DMS 273 (cell line): ENCODE measurements around the gene CEBPZ.
A peak's percentile ranks its signal among the peaks of the same experiment; 100 is the strongest.

Source experiments
- DNase-seq: peaks from one replicate; lab custom pipeline; 2025; ENCODE audit not compliant: unreplicated experiment; lab: John Stamatoyannopoulos, UW

CEBPZ gene

DNA sequence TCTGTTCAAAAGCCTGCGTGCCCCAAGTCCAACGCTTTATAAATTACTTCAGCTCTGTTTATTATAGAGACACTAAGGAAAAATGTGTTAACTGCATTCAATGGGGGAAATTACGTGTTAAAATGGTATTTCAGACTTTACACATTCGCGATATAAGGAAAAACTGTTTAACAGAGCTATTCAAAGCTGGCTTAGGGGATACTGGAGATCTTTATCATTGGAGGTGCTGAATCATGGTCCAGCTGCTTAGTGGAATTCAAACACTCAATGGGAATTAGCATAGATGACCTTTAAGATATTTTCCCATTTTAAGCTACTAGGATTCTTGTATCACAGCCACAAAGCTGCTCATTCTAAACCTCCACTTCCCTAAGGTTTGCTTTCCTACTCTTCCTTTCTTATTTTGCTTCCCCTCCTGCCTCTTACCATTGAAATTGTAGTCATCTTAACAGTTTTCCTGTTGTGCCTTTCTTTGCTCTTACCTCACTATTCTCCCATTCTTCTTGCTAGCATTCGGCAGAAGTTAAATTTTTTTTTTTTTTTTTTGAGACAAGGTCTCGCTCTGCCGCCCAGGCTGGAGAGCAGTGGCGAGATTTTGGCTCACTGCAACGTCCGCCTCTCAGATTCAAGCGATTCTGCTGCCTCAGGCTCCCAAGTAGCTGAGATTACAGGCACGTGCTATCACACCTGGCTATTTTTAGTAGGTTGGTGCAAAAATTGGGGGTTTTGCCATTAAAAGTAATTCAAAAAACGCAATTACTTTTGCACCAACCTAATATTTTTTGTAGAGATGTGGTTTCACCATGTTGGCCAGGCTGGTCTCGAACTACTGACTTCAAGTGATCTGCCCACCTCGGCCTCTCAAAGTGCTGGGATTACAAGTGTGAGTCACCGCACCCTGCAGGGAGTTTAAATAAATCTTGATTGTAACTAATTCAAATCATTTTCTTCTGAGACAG lies 49.4 kb downstream of the CEBPZ start:
- DNase-seq = no peak

DNA sequence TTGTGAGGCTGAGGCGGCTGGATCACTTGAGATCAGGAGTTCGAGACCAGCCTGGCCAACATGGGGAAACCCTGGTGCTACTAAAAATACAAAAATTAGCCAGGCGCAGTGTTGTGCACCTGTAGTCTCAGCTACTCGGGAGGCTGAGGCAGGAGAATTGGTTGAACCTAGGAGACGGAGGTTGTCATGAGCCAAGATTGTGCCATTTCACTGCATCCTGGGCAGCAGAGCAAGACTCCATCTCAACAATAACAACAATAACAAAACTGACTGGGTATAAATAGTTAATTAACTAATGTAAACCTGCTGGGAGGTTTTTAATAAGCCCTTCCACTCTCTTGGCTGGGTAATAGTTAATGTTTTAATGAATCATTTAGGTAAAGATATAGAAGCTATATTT lies 50.8 kb downstream of the CEBPZ start:
- no peak for DNase-seq

DNA sequence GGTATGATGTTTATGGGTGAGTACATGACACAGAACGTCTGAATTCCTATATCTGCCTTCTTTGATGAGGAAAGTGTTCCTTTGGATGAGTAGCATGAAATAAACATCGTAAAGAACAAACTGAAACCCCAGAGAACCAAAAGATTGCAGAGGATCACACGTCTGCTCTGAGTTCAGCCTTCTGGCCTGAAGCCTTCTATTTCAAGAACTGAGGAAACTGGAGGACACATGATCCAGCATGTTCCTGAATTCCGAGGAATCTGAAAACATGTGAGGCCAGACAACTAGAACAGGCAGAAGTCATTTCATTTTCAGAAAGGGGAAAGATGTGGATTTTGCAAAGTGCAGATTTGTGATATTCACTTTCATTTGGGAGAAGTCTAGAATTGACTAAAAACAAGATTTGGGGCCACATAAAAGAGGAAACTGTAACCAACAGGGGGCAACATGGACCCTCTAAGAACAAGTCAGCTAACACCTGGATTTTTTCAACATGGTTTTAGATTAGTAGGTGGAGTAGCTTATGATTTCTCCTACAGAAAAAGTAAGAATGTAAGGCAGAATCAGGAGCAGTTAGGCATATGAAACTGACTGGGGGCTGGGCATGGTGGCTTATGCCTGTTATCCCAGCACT lies 51.3 kb downstream of the CEBPZ start:
- peak; percentile 11 for DNase-seq

DNA sequence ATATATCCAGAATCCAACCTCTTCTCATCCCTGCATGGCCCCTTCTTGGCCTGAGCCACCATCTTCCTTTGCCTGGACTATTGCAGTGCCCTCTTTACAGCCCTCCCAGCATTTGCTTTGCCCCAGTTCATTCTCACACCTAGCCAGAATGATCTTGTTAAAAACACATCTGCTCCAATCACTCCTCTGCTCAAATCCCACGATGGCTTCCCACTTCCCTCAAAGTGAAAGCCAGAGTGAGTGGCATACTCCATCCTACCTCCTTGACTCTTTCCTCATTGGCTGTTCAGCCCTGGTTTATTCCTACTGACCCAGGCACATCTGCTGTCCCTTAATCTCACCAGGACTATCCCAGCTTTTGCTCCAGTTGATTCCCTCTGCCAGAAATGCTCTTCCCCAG lies 57.7 kb downstream of the CEBPZ start:
- no peak for DNase-seq

DNA sequence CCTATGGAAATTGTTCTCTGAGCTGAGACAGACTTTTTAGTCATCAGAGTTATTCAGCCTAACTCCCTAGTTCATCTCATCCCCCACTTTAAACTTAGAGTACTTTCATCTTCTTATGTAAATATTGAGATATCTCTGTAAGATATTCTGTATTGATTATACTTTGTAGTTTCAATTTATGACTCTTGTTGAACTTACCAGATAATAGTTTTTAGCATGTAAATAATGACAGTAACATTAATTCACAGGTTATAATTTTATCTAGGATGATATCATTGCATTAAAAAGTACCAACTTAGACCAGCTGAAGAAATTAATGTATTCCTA lies 59.8 kb downstream of the CEBPZ start:
- DNase-seq = no peak

DNA sequence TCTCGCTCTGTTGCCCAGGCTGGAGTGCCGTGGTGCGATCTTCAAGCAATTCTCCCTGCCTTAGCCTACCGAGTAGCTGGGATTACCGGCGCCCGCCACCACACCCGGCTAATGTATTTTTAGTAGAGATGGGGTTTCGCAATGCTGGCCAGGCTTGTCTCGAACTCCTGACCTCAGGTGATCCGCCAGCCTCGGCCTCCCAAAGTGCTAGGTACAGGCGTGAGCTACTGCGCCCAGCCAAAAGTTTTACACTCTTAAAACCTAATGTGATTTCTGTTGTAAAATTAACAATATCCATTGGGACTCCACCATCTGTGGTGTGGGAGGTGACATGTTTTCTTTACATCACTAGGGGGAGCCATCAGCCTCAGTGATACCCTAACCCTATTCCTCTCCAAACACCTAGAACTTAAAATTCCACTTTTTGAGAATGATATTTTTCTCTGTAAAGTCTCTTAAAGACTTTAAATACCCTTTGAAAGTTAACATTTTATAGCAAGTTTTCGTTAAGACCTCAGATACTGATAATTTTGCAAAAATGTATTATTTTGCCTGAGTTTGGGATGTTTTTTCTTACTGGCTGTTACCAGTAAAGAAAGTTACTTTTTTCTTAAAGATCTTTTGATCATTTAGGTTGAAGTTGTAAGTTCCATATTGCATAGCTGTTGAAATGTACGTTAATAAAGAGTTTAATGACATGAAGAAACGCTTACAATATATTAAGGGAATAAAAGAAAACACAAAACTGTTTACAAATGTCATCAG lies 63.0 kb downstream of the CEBPZ start:
- peak; percentile 68 for DNase-seq

DNA sequence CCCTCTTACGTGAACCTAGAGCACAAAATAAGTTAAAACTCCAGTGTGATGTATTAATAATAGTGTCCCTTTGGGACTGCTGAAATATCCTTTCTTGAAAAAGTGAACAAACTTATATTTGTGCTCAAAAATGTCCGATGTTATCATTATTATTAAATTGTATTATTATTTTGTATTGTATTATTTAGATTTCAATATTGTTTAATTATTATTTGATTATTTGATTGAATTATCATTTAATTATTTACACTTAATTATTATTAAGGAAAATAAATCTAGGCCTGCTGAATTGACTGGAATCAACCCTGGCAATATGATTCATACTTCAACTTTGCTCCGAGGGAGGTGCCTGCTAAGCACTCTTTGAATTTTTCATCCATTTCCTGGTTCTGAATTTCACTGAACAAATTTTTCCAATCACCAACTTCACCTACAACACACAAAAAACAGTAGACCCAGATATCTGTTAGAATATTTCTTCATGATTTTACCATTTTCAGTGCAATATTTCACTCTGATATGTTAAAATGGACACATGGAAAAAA lies 63.7 kb downstream of the CEBPZ start:
- no peak for DNase-seq

DNA sequence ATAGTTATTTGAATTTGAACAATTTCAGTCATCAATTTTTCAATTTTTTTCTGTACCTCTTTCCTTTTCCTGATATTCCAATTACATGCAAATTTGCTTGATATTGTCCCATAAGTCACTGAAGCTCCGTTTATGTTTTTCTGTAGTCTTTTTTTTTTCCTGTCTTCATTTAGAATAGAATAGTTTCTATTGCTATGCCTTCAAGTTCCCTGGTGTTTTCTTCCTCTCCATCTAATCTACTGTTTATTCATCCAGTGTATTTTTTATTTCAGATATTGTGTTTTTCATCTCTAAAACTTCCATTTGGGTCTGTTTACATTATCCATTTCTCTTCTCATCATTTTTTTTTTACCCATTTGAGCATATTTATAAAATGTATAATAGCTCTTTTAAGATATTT lies 66.6 kb downstream of the CEBPZ start:
- DNase-seq = no peak

DNA sequence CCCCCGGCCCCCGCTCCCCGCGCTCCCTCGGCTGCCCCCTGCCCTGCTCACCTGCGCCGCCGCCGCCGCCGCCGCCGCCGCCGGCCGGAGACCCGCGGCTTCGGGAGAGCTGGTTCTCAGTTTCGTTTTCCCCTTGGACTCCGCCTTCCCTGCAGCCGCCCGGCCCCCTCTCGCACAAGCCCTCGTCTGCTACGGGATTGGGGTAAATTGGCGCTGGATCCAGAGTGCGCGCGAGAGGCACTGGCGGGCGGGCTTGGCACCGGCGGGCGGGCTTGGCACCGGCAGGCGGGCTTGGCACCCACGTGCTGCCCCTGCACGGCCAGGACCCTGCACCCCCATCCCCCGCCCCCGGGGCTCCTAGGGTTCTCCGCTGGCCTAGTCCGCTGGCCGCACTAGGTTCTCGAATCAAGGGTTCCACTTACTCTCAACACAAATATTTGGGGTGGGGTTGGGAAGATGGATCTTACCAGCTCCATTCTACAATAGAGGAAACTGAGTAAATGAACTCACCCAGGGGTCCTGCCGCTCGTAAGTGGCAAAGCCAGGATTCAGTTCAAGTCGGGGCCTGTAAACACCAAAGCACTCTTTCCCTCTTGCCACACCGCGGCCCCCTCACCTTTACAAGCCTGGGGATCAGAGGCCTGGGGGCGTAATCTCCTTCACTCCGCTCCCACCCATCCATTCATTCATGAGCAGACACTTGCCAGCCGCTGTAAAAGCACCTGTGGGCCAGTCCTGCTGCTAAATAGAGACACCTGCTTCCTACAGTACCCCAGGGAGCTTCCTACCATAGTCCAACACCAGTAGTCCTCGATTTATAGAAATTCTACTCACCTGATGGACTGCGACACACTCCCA lies 74.3 kb downstream of the CEBPZ start, which contains the start of gene EIF2AK2:
EIF2AK2 (minus strand) TSS at position 124 of the 858 bp plus-strand sequence. CDS start 9,174 bp downstream, outside the sequence.
- peak; percentile 95 for DNase-seq

DNA sequence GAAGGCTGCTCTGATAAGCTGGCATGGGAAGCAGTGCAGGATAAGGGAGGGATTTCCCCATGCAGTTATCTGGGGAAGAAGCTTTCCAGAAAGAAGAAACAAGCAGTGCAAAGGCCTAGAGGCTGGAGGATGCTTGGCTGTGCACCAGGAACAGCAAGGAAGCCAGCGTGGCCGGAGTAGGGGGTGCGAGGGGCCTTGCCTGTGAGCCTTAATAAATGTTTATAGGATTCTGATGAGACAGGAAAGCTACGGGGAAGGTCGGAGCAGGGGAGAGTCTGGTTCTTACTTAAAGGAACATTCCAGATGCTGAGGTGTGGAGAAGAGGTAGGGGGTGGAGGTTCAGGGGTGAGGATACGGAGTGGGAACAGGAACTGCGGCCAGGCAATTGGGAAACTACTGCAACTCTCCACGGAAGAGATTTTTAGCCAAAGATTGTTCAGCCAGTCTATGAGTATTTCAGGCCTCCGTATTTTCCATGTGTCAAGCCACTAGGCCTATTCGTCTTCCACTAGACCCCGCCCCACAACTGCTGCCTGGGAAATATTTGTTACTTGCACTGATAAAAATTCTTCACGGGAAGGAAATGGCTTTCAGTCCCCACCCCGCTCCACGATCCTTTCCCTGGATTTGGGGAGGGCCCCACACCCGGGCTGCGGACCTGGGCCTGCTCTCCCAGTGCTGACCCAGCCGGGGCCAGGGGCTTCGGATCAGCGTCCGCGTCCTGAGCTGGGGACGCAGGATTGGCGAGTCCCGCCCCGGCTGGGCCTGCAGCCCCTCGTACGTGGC lies 75.1 kb downstream of the CEBPZ start:
- peak; percentile 75 for DNase-seq

DNA sequence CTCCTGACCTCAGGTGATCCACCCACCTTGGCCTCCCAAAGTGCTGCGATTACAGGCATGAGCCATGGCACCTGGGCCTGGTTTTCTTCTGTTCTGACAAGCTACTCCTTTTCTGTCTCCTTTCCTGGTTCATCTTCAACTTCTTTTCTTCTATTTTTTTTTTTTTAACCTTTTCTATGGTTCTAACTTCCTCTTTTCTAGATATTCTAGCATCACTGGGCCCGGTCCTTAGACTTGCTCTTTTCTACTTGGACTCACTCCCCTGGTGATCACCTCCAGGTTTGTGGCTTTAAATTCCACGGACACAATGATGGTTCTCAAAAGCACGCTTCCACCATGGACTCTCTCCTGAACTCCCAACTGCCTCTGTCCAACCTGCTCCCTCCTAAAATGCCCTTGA lies 76.6 kb downstream of the CEBPZ start:
- DNase-seq = no peak

DNA sequence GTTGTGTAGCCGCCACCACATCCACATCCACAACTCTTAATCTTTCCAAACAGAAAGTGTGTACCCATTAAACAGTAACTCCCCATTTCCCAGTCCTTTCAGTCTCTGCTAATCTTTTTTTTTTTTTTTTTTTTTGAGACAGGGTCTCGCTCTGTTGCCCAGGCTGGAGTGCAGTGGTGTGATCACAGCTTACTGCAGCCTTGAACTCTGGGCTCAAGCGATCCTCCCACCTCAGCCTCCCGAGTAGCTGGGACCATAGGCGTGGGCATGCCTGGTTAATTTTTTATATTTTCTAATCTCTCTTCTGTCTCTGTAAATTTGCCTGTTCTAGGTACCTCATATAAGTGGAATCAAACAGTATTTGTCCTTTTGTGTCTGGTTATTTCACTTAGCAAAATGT lies 78.2 kb downstream of the CEBPZ start:
- no peak for DNase-seq
